HepG2 (cell line): ENCODE data around the gene CACNA1F. TPM values are rescaled to one million over a fixed set of nuclear protein-coding genes. Genes with fewer than 3 reads are reported as not detected.

Experiments used
- CREB1 ChIP-seq, 2 experiments: fragments of 450-650 bp in 1 of 2; IDR thresholded peaks; 2 replicates each; pipeline ENCODE4 v1.6.1; 2016 to 2017; ENCODE audit warnings: control low read depth in 1 of 2, mild to moderate bottlenecking in 1 of 2, missing compliant biosample characterization in 1 of 2, missing genetic modification characterization in 1 of 2
- DMAP1 ChIP-seq: IDR thresholded peaks from 2 replicates; pipeline ENCODE4 v1.6.1; 2016
- DR1 ChIP-seq: sonication (generic); formaldehyde crosslinking; IDR thresholded peaks from 2 replicates; pipeline ENCODE4 v1.8.0; 2021; ENCODE audit warnings: mild to moderate bottlenecking, missing genetic modification reagents, inconsistent platforms
- HCFC1 ChIP-seq: fragments of 150-350 bp; IDR thresholded peaks from 2 replicates; pipeline ENCODE4 v1.6.1; 2014; ENCODE audit warnings: low read depth, low read length
- HNF4G ChIP-seq, 2 experiments: sonication (generic) in 1 of 2; formaldehyde crosslinking in 1 of 2; IDR thresholded peaks; 2 replicates each; pipeline versions ENCODE4 v1.4.0 to v1.6.1; 2011 to 2020; ENCODE audit warnings: borderline replicate concordance in 2 of 2, low read depth in 2 of 2, mild to moderate bottlenecking in 2 of 2, low read length in 1 of 2, missing genetic modification reagents in 1 of 2, moderate library complexity in 1 of 2
- KDM1A ChIP-seq: IDR thresholded peaks from 2 replicates; pipeline ENCODE4 v1.6.1; 2016; ENCODE audit warnings: missing compliant biosample characterization
- MTA1 ChIP-seq: sonication (generic); formaldehyde crosslinking; IDR thresholded peaks from 2 replicates; pipeline ENCODE4 v1.4.0; 2020; ENCODE audit warnings: missing genetic modification reagents, mild to moderate bottlenecking, borderline replicate concordance
- PHF20 ChIP-seq: sonication (generic); formaldehyde crosslinking; IDR thresholded peaks from 2 replicates; pipeline ENCODE4 v1.5.0; 2020; ENCODE audit warnings: mild to moderate bottlenecking, missing genetic modification reagents
- RAD51 ChIP-seq: fragments of 450-650 bp; IDR thresholded peaks from 2 replicates; pipeline ENCODE4 v1.6.1; 2016; ENCODE audit warnings: borderline replicate concordance
- SRF ChIP-seq: IDR thresholded peaks from 2 replicates; pipeline ENCODE4 v1.6.1; 2011; ENCODE audit warnings: mild to moderate bottlenecking, low read depth, low read length, moderate library complexity
- SSRP1 ChIP-seq: IDR thresholded peaks from 2 replicates; pipeline ENCODE4 v1.6.1; 2016; ENCODE audit warnings: control low read depth
- ZNF138 ChIP-seq: sonication (generic); formaldehyde crosslinking; IDR thresholded peaks from 2 replicates; pipeline ENCODE4 v1.5.0; 2020; ENCODE audit warnings: mild to moderate bottlenecking, low read depth, missing genetic modification reagents
- ZNF225 ChIP-seq: sonication (generic); formaldehyde crosslinking; IDR thresholded peaks from 2 replicates; pipeline ENCODE4 v1.4.0; 2020; ENCODE audit warnings: mild to moderate bottlenecking, missing genetic modification reagents
- ZNF687 ChIP-seq: sonication (generic); formaldehyde crosslinking; IDR thresholded peaks from 2 replicates; pipeline ENCODE4 v1.5.1; 2020; ENCODE audit warnings: mild to moderate bottlenecking, missing genetic modification reagents, moderate library complexity
- polyA plus RNA-seq, 8 experiments: library from polyadenylated mRNA; depleted of rRNA in 3 of 8; stranded (reverse) in 7 of 8; unstranded in 1 of 8; fragments of >200 nt; fragmentation: Illumina TruSeq in 4 of 8; extraction: Trizol in 4 of 8; gene quantifications; 2 replicates each; pipeline versions ENCODE4 v1.2.1 to v1.2.3, GENCODE V29; 2011 to 2016; ENCODE audit warnings: low read depth in 4 of 8, missing spikeins in 1 of 8, mixed read lengths in 1 of 8; ENCODE audit not compliant: insufficient read depth in 1 of 8
- total RNA-seq, 5 experiments: library from RNA; depleted of rRNA; stranded (reverse); fragments of >200 nt; fragmentation: Illumina TruSeq; extraction: Trizol; gene quantifications; 2 replicates each; pipeline ENCODE4 v1.2.3, GENCODE V29; 2016; ENCODE audit warnings: low read depth in 1 of 5
- TF ChIP-seq, protein P1 (sequence below): sonication (generic); formaldehyde crosslinking; IDR thresholded peaks from 2 replicates; pipeline ENCODE4 v1.4.0; 2020; ENCODE audit warnings: missing genetic modification reagents
- TF ChIP-seq, protein P2 (sequence below): sonication (generic); formaldehyde crosslinking; IDR thresholded peaks from 2 replicates; pipeline ENCODE4 v1.4.0; 2020; ENCODE audit warnings: mild to moderate bottlenecking, missing genetic modification reagents
- TF ChIP-seq, protein P3 (sequence below): sonication (generic); formaldehyde crosslinking; IDR thresholded peaks from 2 replicates; pipeline ENCODE4 v1.5.0; 2020; ENCODE audit warnings: missing genetic modification reagents

Gene CACNA1F
- total and polyA plus RNA-seq, 2 of the 13 experiments (the other 11 are each of a cell fraction or from before 2014, with no cell fraction given), result 0.03 TPM; not detected in 1

DNA sequence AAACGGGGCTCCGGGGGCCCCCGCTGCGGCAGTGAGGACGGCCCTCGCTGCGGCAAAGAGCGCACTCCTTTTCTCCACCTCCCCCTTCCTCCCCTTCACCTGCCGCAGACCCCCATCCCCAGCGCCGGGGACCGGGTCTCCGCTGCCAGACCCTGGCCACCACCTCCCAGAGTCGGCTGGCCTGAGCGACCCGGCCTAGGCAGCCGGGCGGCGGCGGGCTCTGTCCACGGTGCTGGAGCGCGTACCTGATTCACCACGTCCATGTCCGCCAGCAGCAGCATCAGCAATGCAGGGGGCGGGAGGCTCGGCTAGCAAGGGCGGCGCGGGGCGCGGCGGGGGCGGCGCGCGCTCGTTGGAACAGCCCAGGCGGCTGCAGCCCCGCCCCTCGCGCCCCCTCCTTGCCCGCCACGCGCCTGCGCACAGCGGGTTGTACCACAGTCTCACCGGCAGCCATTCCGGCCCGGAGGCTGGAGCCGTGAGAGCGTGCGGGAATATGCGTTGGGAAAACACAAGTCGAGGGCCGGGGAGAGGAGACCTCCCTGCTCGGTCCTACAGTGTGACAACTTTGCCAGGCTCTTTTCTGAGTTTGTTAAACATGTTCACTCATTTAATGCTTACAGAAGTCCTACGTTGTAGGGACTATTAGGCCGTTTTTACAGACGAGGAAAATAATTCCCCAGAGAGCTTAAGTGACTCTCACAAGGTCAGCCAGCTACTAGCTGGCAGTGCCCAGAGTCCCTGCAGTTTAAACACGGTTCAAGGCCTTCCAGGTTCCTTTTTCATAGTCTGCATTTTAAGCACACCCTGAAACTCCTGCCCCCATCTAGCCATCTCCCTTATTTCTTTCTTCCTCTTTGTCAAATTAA lies 33.0 kb downstream of the CACNA1F start, which contains the start of gene SYP (continued):
- TF ChIP-seq ZNF687 (CRISPR knock-in tag), result peak; percentile 88
- peak; percentile 46; the same call in 1 of the 2 replicates for TF ChIP-seq DR1
- TF ChIP-seq KDM1A (CRISPR knock-in tag), result no peak
- TF ChIP-seq MTA1, result no peak
- no peak for TF ChIP-seq ZNF225
- TF ChIP-seq, protein P1, sequence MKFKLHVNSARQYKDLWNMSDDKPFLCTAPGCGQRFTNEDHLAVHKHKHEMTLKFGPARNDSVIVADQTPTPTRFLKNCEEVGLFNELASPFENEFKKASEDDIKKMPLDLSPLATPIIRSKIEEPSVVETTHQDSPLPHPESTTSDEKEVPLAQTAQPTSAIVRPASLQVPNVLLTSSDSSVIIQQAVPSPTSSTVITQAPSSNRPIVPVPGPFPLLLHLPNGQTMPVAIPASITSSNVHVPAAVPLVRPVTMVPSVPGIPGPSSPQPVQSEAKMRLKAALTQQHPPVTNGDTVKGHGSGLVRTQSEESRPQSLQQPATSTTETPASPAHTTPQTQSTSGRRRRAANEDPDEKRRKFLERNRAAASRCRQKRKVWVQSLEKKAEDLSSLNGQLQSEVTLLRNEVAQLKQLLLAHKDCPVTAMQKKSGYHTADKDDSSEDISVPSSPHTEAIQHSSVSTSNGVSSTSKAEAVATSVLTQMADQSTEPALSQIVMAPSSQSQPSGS, result peak; percentile 61; the same call in 1 of the 2 replicates
- no peak for TF ChIP-seq SSRP1 (CRISPR knock-in tag)
- 0 out of 2 replicates have a peak, but pooled peaks have one; percentile 3 for TF ChIP-seq HNF4G (IDR thresholded peaks at IDR 0.05; ENCODE audit: borderline replicate concordance, low read depth, low read length)
- peak; percentile 28; the same call in 1 of the 2 replicates for TF ChIP-seq HNF4G (CRISPR knock-in tag; IDR thresholded peaks at IDR 0.05; ENCODE audit: borderline replicate concordance, low read depth)
- TF ChIP-seq, protein P2, sequence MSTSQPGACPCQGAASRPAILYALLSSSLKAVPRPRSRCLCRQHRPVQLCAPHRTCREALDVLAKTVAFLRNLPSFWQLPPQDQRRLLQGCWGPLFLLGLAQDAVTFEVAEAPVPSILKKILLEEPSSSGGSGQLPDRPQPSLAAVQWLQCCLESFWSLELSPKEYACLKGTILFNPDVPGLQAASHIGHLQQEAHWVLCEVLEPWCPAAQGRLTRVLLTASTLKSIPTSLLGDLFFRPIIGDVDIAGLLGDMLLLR (CRISPR knock-in tag), result peak; percentile 79; the same call in 1 of the 2 replicates
- TF ChIP-seq ZNF138 (CRISPR knock-in tag), result no peak
- peak; percentile 38; the same call in 1 of the 2 replicates for TF ChIP-seq HCFC1
- TF ChIP-seq, protein P3, sequence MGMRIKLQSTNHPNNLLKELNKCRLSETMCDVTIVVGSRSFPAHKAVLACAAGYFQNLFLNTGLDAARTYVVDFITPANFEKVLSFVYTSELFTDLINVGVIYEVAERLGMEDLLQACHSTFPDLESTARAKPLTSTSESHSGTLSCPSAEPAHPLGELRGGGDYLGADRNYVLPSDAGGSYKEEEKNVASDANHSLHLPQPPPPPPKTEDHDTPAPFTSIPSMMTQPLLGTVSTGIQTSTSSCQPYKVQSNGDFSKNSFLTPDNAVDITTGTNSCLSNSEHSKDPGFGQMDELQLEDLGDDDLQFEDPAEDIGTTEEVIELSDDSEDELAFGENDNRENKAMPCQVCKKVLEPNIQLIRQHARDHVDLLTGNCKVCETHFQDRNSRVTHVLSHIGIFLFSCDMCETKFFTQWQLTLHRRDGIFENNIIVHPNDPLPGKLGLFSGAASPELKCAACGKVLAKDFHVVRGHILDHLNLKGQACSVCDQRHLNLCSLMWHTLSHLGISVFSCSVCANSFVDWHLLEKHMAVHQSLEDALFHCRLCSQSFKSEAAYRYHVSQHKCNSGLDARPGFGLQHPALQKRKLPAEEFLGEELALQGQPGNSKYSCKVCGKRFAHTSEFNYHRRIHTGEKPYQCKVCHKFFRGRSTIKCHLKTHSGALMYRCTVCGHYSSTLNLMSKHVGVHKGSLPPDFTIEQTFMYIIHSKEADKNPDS (CRISPR knock-in tag), result no peak
- TF ChIP-seq RAD51, result no peak
- TF ChIP-seq SRF, result no peak
- TF ChIP-seq CREB1 (IDR thresholded peaks at IDR 0.05), result no peak
- TF ChIP-seq CREB1 (CRISPR knock-in tag; IDR thresholded peaks at IDR 0.05), result no peak
- peak; percentile 21; the same call in 1 of the 2 replicates for TF ChIP-seq DMAP1 (CRISPR knock-in tag)
- peak; percentile 40; the same call in 1 of the 2 replicates for TF ChIP-seq PHF20 (CRISPR knock-in tag)
